ENCODE results near the gene SLC5A11. TPM values are rescaled to one million over a fixed set of nuclear protein-coding genes. Genes with fewer than 3 reads are reported as not detected.
"Not testable (repeated sequence)": the region's sequence is repeated elsewhere in the genome, so short reads cannot be mapped to it uniquely, and the experiment has no call there.

SLC5A11 gene
- polyA plus RNA-seq, 2 of the 4 experiments (the other 2 are of a cell fraction) = 0.40 to 0.43 TPM

GRCh38 chr16:24845031-24845365 is 765 bp upstream of the SLC5A11 start:
- FAIRE-seq; DNase-seq (ENCODE audit: low read depth in 1 of 2, low spot score in 1 of 2); H3K9me3 ChIP-seq; H3K4me3 ChIP-seq; ATAC-seq; POLR2A ChIA-PET: not testable (repeated sequence)
- CTCF ChIA-PET = interaction anchor here (3.1 to 4.4 kb wide), 2 partner anchors 10 to 62 kb away, joined by 12 to 22 read pairs; no protein-coding TSS in a partner anchor
- H3K4me1 ChIP-seq = peaks cover 89% of the 10 kb centered on the region
- 90% methylated on average over 2 of the region's 2 CpGs for WGBS (ENCODE audit: missing lambda C conversion rate)
- H3K27ac ChIP-seq = peak overlapping the region; percentile 85 to 92
- peak overlapping the region; percentile 55 for H3K4me2 ChIP-seq

- peak; percentile 7 for FAIRE-seq
- Histone ChIP-seq H3K4me1 (peaks cover 89% of the 10 kb centered on the region), H3K9me3 (0 out of 3 replicates have a peak, but pooled peaks cover 3% of the 10 kb centered on the region), H3K27ac (peak overlapping the region; percentile 85 to 92), H3K4me3 (no peak overlapping the region), H3K4me2 (no peak overlapping the region; the same call in 2 of the 3 replicates)
- no peak for ATAC-seq
- no peak for TF ChIP-seq ELK1 (IDR thresholded peaks at IDR 0.05; ENCODE audit: low read depth, low read length)
- TF ChIP-seq, protein P1, sequence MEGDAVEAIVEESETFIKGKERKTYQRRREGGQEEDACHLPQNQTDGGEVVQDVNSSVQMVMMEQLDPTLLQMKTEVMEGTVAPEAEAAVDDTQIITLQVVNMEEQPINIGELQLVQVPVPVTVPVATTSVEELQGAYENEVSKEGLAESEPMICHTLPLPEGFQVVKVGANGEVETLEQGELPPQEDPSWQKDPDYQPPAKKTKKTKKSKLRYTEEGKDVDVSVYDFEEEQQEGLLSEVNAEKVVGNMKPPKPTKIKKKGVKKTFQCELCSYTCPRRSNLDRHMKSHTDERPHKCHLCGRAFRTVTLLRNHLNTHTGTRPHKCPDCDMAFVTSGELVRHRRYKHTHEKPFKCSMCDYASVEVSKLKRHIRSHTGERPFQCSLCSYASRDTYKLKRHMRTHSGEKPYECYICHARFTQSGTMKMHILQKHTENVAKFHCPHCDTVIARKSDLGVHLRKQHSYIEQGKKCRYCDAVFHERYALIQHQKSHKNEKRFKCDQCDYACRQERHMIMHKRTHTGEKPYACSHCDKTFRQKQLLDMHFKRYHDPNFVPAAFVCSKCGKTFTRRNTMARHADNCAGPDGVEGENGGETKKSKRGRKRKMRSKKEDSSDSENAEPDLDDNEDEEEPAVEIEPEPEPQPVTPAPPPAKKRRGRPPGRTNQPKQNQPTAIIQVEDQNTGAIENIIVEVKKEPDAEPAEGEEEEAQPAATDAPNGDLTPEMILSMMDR (IDR thresholded peaks at IDR 0.05) = no peak
- no peak for TF ChIP-seq PHF8 (IDR thresholded peaks at IDR 0.05; ENCODE audit: borderline replicate concordance, low read depth)
- TF ChIP-seq MAZ (IDR thresholded peaks at IDR 0.05; ENCODE audit: borderline replicate concordance, low read depth, low read length) = no peak
- no peak for DNase-seq (ENCODE audit: low read depth in 1 of 2, low spot score in 1 of 2)
- POLR2A ChIA-PET = no interaction called here
- 73% methylated on average over 8 of the region's 8 CpGs for WGBS (ENCODE audit: missing lambda C conversion rate)
- CTCF ChIA-PET = interaction anchor here (0.7 to 4.4 kb wide), 2 partner anchors 12 to 27 kb away, joined by 4 to 22 read pairs; no protein-coding TSS in a partner anchor
These were observed 990 bp downstream of the SLC5A11 start for GRCh38 chr16:24846548-24847357.

DNA sequence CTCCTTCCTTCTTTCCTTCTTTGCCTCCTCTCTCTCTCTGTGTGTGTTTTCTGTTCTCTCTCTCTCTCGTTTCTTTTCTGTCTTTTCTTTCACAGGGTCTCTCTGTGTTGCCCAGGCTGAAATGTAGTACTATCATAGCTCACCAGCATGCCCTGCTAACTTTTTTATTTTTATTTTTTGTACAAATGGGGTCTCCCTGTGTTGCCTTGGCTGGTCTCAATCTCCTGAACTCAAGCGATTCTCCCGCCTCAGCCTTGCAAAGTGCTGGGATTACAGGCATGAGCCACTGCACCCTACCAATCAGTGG is 1.5 kb downstream of the SLC5A11 start:
- 0 out of 3 replicates have a peak, but pooled peaks cover under 1% of the 10 kb centered on the region for H3K9me3 ChIP-seq
- FAIRE-seq (no peak), DNase-seq (ENCODE audit: low read depth in 1 of 2, low spot score in 1 of 2) (no peak), ATAC-seq (no peak)
- TF ChIP-seq, protein P2, sequence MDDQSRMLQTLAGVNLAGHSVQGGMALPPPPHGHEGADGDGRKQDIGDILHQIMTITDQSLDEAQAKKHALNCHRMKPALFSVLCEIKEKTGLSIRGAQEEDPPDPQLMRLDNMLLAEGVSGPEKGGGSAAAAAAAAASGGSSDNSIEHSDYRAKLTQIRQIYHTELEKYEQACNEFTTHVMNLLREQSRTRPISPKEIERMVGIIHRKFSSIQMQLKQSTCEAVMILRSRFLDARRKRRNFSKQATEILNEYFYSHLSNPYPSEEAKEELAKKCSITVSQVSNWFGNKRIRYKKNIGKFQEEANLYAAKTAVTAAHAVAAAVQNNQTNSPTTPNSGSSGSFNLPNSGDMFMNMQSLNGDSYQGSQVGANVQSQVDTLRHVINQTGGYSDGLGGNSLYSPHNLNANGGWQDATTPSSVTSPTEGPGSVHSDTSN (IDR thresholded peaks at IDR 0.05) = no peak
- H3K4me3 ChIP-seq = no peak overlapping the region
- ChIA-PET POLR2A (no interaction called here), CTCF (interaction anchor here (0.7 to 4.4 kb wide), 2 partner anchors 13 to 26 kb away, joined by 4 to 22 read pairs; no protein-coding TSS in a partner anchor)
- H3K4me1 ChIP-seq = peaks cover 91% of the 10 kb centered on the region
- WGBS (ENCODE audit: missing lambda C conversion rate) = 92% methylated on average over 3 of the region's 3 CpGs
- H3K4me2 ChIP-seq = no peak overlapping the region; the same call in 2 of the 3 replicates
- peak overlapping the region; percentile 81 to 85; a peak in 5 of 6 replicates for H3K27ac ChIP-seq

DNA sequence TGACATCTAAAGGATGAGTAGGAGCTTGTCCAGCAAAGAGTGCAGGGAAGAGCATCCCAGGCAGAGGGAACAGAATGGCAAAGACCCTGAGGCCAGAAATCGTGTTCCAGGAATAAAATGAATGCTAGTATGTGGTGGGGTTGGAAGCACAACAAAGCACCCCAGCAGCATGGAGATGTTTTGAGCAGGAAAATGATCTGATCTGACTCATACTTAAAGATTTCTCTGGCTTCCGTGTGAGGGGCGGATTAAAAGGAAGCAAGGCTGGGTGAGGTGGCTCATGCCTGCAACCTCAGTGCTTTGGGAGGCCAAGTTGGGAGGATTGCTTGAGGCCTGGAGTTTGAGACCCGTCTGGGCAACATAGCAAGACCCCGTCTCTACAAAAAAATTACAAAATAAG is 2.3 kb downstream of the SLC5A11 start:
- Histone ChIP-seq H3K9me3 (no peaks in the 10 kb centered on the region), H3K4me1 (peaks cover 94% of the 10 kb centered on the region), H3K27ac (peak overlapping the region; percentile 81 to 85), H3K4me3 (no peak overlapping the region), H3K4me2 (peak overlapping the region; percentile 23; the same call in 2 of the 3 replicates)
- FAIRE-seq = no peak
- 22% methylated on average over 5 of the region's 5 CpGs for WGBS (ENCODE audit: missing lambda C conversion rate)
- CTCF ChIA-PET = interaction anchor here (1.5 to 4.4 kb wide), 2 partner anchors 9 to 14 kb away, joined by 6 to 22 read pairs; no protein-coding TSS in a partner anchor
- DNase-seq (ENCODE audit: low read depth in 1 of 2, low spot score in 1 of 2) = no peak
- peak in 1 of 2 experiments; percentile 10; a peak in 1 of 6 replicates for ATAC-seq
- TF ChIP-seq FOSL2 (IDR thresholded peaks at IDR 0.05) (no peak), FOSL2 (CRISPR knock-in tag; IDR thresholded peaks at IDR 0.05) (peak; percentile 62), POLR2A (IDR thresholded peaks at IDR 0.05; ENCODE audit: low read length) (no peak), MAX (IDR thresholded peaks at IDR 0.05) (peak; percentile 69), GATA3 (IDR thresholded peaks at IDR 0.05; ENCODE audit: borderline replicate concordance) (peak; percentile 40; the same call in 1 of the 2 replicates)
- TF ChIP-seq, protein P3, sequence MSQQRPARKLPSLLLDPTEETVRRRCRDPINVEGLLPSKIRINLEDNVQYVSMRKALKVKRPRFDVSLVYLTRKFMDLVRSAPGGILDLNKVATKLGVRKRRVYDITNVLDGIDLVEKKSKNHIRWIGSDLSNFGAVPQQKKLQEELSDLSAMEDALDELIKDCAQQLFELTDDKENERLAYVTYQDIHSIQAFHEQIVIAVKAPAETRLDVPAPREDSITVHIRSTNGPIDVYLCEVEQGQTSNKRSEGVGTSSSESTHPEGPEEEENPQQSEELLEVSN (IDR thresholded peaks at IDR 0.05; ENCODE audit: borderline replicate concordance, low read depth) = peak; percentile 49; the same call in 1 of the 2 replicates
- POLR2A ChIA-PET = no interaction called here

Data from A549 (cell line).